Heart right ventricle (tissue), 16 donors: ENCODE results near the gene TNFAIP1. TPM values are rescaled to one million over a fixed set of nuclear protein-coding genes. Genes with fewer than 3 reads are reported as not detected.

Source experiments
- ATAC-seq, 8 donors: fragments of 200-7000 bp; cut with Tn5 transposase; one replicate each; pipeline ENCODE4 v1.9.1; 2020; ENCODE audit warnings: mild to moderate bottlenecking in 8 of 8, moderate library complexity in 8 of 8, moderate number of reproducible peaks in 1 of 8
- DNase-seq, 2 donors: peaks; one replicate each; pipeline ENCODE4 v3.0.0-alpha.2; 2020
- H3K27ac ChIP-seq, 10 donors: fragments of 200-600 bp; sonication (generic) in 2 of 10; one replicate each; pipeline versions ENCODE4 v1.5.0 to v1.8.0; 2020 to 2022; ENCODE audit warnings: mild to moderate bottlenecking in 3 of 10
- H3K27me3 ChIP-seq, 7 donors: fragments of 200-600 bp; one replicate each; pipeline ENCODE4 v1.8.0; 2021 to 2022; ENCODE audit warnings: mild to moderate bottlenecking in 2 of 7
- H3K36me3 ChIP-seq, 9 donors: fragments of 200-600 bp; sonication (generic) in 1 of 9; one replicate each; pipeline versions ENCODE4 v1.5.0 to v1.8.0; 2020 to 2022; ENCODE audit warnings: mild to moderate bottlenecking in 2 of 9
- H3K4me1 ChIP-seq, 9 donors: fragments of 200-600 bp; sonication (generic) in 1 of 9; one replicate each; pipeline versions ENCODE4 v1.5.0 to v1.8.0; 2020 to 2022; ENCODE audit warnings: mild to moderate bottlenecking in 4 of 9
- H3K4me3 ChIP-seq, 10 donors: fragments of 200-600 bp; sonication (generic) in 2 of 10; one replicate each; pipeline versions ENCODE4 v1.5.0 to v1.8.0; 2020 to 2022; ENCODE audit warnings: mild to moderate bottlenecking in 7 of 10, moderate library complexity in 2 of 10
- H3K9me3 ChIP-seq, 11 donors: fragments of 200-600 bp in 10 of 11; sonication (generic) in 2 of 11; one replicate each; pipeline versions ENCODE4 v1.5.0 to v1.8.0; 2013 to 2022; ENCODE audit warnings: mild to moderate bottlenecking in 2 of 11, control low read depth in 1 of 11, moderate library complexity in 1 of 11
- WGBS, 2 donors: extraction: QIAGEN DNeasy Blood & Tissue Kit; methylation state at CpG; one replicate each; pipeline ENCODE4 v1.1.7; 2013; ENCODE audit warnings: inconsistent platforms in 1 of 2; 5-methylcytosine and 5-hydroxymethylcytosine counted together
- intact Hi-C, 10 donors: fragments of 100-400 bp; cut with DNase I; formaldehyde crosslinking; loops; one replicate each; pipeline versions ENCODE4 v1.11.1 to v1.14.2; 2022
- polyA plus RNA-seq, 2 donors: library from polyadenylated mRNA; stranded (reverse); fragments of 200-250 nt; gene quantifications; one replicate each; pipeline ENCODE4 v1.2.3, GENCODE V29; 2013
- total RNA-seq, 10 donors: library from RNA; stranded (reverse); fragmentation: NEBNext Ultra II Directional in 3 of 10; extraction: Animal tissue kit (Norgen Biotek cat#: 25700) in 3 of 10; gene quantifications; one replicate each; pipeline versions ENCODE4 v1.2.1 to v1.2.4, GENCODE V29; 2021 to 2023
- TF ChIP-seq, protein P1 (sequence below), 9 donors: fragments of 200-600 bp; sonication (generic) in 2 of 9; IDR thresholded peaks; one replicate each; pipeline versions ENCODE4 v1.5.0 to v1.8.0; 2021 to 2022; ENCODE audit warnings: antibody characterized with exemption in 9 of 9, mild to moderate bottlenecking in 5 of 9, moderate library complexity in 1 of 9
- donor health status: Arrhythmogenic right ventricular cardiomyopathy.
- donor health status: ischemic (EF 13 %, LVEDD 7.1; RV severe dilation, severe dysfunction).
- donor health status: healthy with polysubstance abuse.
- donor health status: DM: no; HTN: yes; CAD: no.
- donor health status: DM: no; HTN: no; CAD: no.
- donor health status: ischemic (EF 25% LVEDD 6.9; RV normal size, moderate dysfunction).
- donor health status: ischemic (EF 25% LVEDD 5.7; RV mildly dilated, moderate dysfunction).
- donor health status: healthy.
- donor health status: DM: yes; HTN: yes; CAD: no.
- donor health status: Ischemic cardiomyopathy.
- donor health status: ischemic (EF 35%, LVEDD 5.7; RV mildly dilated, moderate dysfunction).
- donor health status: nonischemic (EF 11% LVEDD 7.7; RV severe dilation, severe dysfunction).
- donor health status: DM: yes; HTN: yes; CAD: no.
- donor health status: PGD.
- donor health status: ischemic (EF 29% LVEDD 5.4; RV normal size, mild dysfunction).
- donor health status: nonischemic (EF 23%, LVEDD 6.1; RV moderate dilation, normal function).

Gene TNFAIP1
- total and polyA plus RNA-seq, 12 donors = 15.1 to 87.6 (median 43.2) TPM

DNA sequence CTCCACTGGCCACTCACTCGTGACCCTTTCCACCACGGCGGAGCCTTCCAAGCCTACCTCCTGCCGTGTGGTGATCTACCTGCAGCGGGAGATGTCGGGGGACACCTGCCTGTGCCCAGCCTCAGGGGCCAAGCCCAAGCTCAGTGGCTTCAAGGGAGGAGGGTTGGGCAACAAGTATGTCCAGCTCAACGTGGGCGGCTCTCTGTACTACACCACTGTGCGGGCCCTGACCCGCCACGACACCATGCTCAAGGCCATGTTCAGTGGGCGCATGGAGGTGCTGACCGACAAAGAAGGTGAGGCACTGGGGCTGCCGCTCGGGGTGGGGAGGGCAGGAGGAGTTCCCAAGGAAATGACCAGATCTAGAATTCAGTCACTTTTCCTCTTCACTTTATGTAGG, 3.9 kb downstream of the TNFAIP1 start:
- Histone ChIP-seq H3K9me3 (no peaks in the 10 kb centered on the region), H3K4me3 (no peak overlapping the region), H3K4me1 (peaks cover 11 to 58% (median 47%) of the 10 kb centered on the region in 9 donors), H3K36me3 (peaks cover 3 to 57% (median 51%) of the 10 kb centered on the region in 9 donors), H3K27me3 (no peaks in the 10 kb centered on the region), H3K27ac (peak overlapping the region in 9 of 10 donors; percentile 38 to 99 (median 98))
- TF ChIP-seq, protein P1, sequence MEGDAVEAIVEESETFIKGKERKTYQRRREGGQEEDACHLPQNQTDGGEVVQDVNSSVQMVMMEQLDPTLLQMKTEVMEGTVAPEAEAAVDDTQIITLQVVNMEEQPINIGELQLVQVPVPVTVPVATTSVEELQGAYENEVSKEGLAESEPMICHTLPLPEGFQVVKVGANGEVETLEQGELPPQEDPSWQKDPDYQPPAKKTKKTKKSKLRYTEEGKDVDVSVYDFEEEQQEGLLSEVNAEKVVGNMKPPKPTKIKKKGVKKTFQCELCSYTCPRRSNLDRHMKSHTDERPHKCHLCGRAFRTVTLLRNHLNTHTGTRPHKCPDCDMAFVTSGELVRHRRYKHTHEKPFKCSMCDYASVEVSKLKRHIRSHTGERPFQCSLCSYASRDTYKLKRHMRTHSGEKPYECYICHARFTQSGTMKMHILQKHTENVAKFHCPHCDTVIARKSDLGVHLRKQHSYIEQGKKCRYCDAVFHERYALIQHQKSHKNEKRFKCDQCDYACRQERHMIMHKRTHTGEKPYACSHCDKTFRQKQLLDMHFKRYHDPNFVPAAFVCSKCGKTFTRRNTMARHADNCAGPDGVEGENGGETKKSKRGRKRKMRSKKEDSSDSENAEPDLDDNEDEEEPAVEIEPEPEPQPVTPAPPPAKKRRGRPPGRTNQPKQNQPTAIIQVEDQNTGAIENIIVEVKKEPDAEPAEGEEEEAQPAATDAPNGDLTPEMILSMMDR (IDR thresholded peaks at IDR 0.05) = no peak
- DNase-seq (no peak), ATAC-seq (no peak)
- WGBS, 2 donors = 93 to 94% methylated on average over 14 to 15 of the region's 15 CpGs
- intact Hi-C loops = loop anchor here in 3 of 10 donors (1.0 to 10.0 kb wide), 5 partner anchors 18 to 615 kb away; partner anchors contain the start of genes NLK (in 2 of the 3), PHF12 (in 2 of the 3) and POLDIP2 (in 1 of the 3)

DNA sequence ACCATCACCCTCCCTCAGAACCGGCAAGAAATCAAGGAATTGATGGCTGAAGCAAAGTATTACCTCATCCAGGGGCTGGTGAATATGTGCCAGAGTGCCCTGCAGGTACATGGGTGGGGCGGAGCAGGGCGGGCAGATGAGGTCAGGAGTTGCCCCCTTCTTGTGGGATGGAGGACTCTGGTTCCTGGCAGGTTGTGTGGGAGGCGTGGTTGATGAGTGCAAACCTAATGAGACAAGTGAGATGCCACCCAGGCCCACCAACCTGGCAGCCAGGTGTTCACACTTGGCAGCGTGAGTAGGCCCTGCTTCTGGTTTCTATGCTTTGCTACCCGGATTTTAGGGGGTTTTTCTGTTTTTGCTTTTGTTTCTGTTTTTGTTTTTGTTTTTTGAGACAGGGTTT, 4.8 kb downstream of the TNFAIP1 start:
- 89 to 93% methylated on average over 6 of the region's 6 CpGs for WGBS, 2 donors
- Histone ChIP-seq H3K27ac (peak overlapping the region in 1 of 10 donors; percentile 99), H3K4me1 (peaks cover 10 to 62% (median 49%) of the 10 kb centered on the region in 9 donors), H3K9me3 (no peaks in the 10 kb centered on the region), H3K36me3 (peaks cover 8 to 67% (median 58%) of the 10 kb centered on the region in 9 donors), H3K4me3 (no peak overlapping the region), H3K27me3 (no peaks in the 10 kb centered on the region)
- ATAC-seq (no peak), DNase-seq (no peak)
- intact Hi-C loops = no loop called here
- TF ChIP-seq, protein P1 (IDR thresholded peaks at IDR 0.05) = no peak

DNA sequence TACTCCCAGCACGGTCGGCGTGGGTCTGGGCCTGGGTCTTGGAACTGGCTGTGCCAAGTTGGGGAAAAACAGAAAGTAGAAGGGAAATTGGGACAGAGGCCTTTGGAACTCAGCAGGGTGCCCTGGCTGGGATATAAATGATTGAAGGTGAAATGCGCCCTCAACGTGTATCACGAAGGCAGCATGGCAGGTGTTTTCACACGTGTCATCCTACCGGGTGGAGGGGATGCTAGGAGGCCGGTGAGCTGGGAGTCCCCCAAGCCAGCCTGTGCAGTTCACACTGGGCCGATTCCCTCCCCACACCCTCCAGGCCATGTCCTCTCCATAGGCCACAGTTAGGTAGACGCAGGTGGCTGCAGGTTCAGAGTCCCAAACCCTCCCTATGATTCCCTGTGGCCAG, 6.0 kb downstream of the TNFAIP1 start:
- Histone ChIP-seq H3K4me3 (no peak overlapping the region), H3K4me1 (peaks cover 12 to 70% (median 54%) of the 10 kb centered on the region in 9 donors), H3K9me3 (no peaks in the 10 kb centered on the region), H3K36me3 (peaks cover 8 to 78% (median 66%) of the 10 kb centered on the region in 9 donors), H3K27me3 (no peaks in the 10 kb centered on the region), H3K27ac (no peak overlapping the region)
- TF ChIP-seq, protein P1 (IDR thresholded peaks at IDR 0.05) = no peak
- ATAC-seq = no peak
- WGBS, 2 donors = 93 to 94% methylated on average over 11 of the region's 11 CpGs
- intact Hi-C loops = no loop called here
- no peak for DNase-seq

DNA sequence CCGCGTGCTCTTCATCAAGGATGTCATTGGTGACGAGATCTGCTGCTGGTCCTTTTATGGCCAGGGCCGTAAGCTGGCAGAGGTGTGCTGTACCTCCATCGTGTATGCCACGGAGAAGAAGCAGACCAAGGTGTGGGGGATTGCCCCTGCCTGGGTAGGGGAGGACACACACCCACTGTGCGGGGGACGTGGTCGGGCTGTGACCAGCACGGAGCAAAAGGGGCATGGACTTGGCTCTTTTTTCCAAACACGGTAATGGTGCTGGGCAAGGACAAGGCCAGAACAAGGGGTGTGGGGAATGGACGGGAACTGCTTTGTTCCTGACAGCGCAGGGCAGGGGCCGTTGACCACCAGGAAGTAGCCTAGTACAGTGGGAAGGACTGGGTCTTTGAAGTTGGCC, 6.8 kb downstream of the TNFAIP1 start:
- ATAC-seq (no peak), DNase-seq (no peak)
- TF ChIP-seq, protein P1 (IDR thresholded peaks at IDR 0.05) = no peak
- H3K4me1 ChIP-seq = peaks cover 18 to 70% (median 54%) of the 10 kb centered on the region in 9 donors
- intact Hi-C loops = no loop called here
- H3K27me3 ChIP-seq = no peaks in the 10 kb centered on the region
- 90% methylated on average over 14 of the region's 14 CpGs for WGBS, 2 donors
- no peaks in the 10 kb centered on the region for H3K9me3 ChIP-seq
- H3K36me3 ChIP-seq = peaks cover 8 to 86% (median 74%) of the 10 kb centered on the region in 9 donors
- H3K27ac ChIP-seq = no peak overlapping the region
- no peak overlapping the region for H3K4me3 ChIP-seq
